BLaER1 (cell line): ENCODE data around the gene CSF3R.
"Not testable (repeated sequence)": the region's sequence is repeated elsewhere in the genome, so short reads cannot be mapped to it uniquely, and the experiment has no call there.

ENCODE experiments used
- H3K27ac ChIP-seq: shearing (Covaris generic); formaldehyde crosslinking; 2 replicates; pipeline ENCODE4 v1.8.1; 2022
- H3K27me3 ChIP-seq: shearing (Covaris generic); formaldehyde crosslinking; 2 replicates; pipeline ENCODE4 v1.8.1; 2022
- H3K36me3 ChIP-seq: shearing (Covaris generic); formaldehyde crosslinking; 2 replicates; pipeline ENCODE4 v1.8.1; 2022
- H3K4me1 ChIP-seq: shearing (Covaris generic); formaldehyde crosslinking; 2 replicates; pipeline ENCODE4 v1.8.1; 2022
- H3K4me2 ChIP-seq: shearing (Covaris generic); formaldehyde crosslinking; 2 replicates; pipeline ENCODE4 v1.8.1; 2022
- H3K4me3 ChIP-seq: shearing (Covaris generic); formaldehyde crosslinking; 2 replicates; pipeline ENCODE4 v1.8.1; 2022
- H3K9ac ChIP-seq: shearing (Covaris generic); formaldehyde crosslinking; 2 replicates; pipeline ENCODE4 v1.8.1; 2022
- H3K9me3 ChIP-seq: shearing (Covaris generic); formaldehyde crosslinking; 2 replicates; pipeline ENCODE4 v1.8.1; 2022
- H4K20me1 ChIP-seq: shearing (Covaris generic); formaldehyde crosslinking; 2 replicates; pipeline ENCODE4 v1.8.1; 2022
- Cebpa-rat ChIP-seq: shearing (Covaris generic); IDR thresholded peaks from 2 replicates; pipeline ENCODE4 v1.8.1; 2022

The CSF3R gene

GRCh38 chr1:36513676-36514473 is 31.2 kb upstream of the CSF3R start:
- Histone ChIP-seq H3K9me3 (no peaks in the 10 kb centered on the region), H3K9ac (no peak overlapping the region), H3K4me2 (no peak overlapping the region), H3K27me3 (no peaks in the 10 kb centered on the region), H3K4me3 (no peak overlapping the region), H3K36me3 (no peaks in the 10 kb centered on the region), H4K20me1 (no peaks in the 10 kb centered on the region), H3K4me1 (no peaks in the 10 kb centered on the region), H3K27ac (no peak overlapping the region)
- no peak for TF ChIP-seq Cebpa-rat

- H3K9ac ChIP-seq: no peak overlapping the region
- H3K4me3 ChIP-seq: no peak overlapping the region
- 0 out of 2 replicates have a peak, but pooled peaks cover 6% of the 10 kb centered on the region for H3K4me1 ChIP-seq
- no peak overlapping the region for H3K27ac ChIP-seq
- no peaks in the 10 kb centered on the region for H3K27me3 ChIP-seq
- no peaks in the 10 kb centered on the region for H4K20me1 ChIP-seq
- H3K4me2 ChIP-seq: no peak overlapping the region
- no peaks in the 10 kb centered on the region for H3K9me3 ChIP-seq
- no peaks in the 10 kb centered on the region for H3K36me3 ChIP-seq
- no peak for TF ChIP-seq Cebpa-rat
Observed at GRCh38 chr1:36512842-36513241, 30.1 kb upstream of the CSF3R start.

- no peaks in the 10 kb centered on the region for H3K9me3 ChIP-seq
- H3K4me2 ChIP-seq: no peak overlapping the region
- 0 out of 2 replicates have a peak, but pooled peaks cover 6% of the 10 kb centered on the region for H3K4me1 ChIP-seq
- TF ChIP-seq Cebpa-rat: no peak
- H3K27ac ChIP-seq: no peak overlapping the region
- H3K9ac ChIP-seq: no peak overlapping the region
- H3K36me3 ChIP-seq: no peaks in the 10 kb centered on the region
- H3K27me3 ChIP-seq: no peaks in the 10 kb centered on the region
- H3K4me3 ChIP-seq: no peak overlapping the region
- H4K20me1 ChIP-seq: no peaks in the 10 kb centered on the region
Observed at GRCh38 chr1:36511804-36512798, 29.4 kb upstream of the CSF3R start.

- H3K27me3 ChIP-seq, H3K36me3 ChIP-seq, H3K4me2 ChIP-seq, H3K9me3 ChIP-seq, H3K4me3 ChIP-seq, H4K20me1 ChIP-seq, H3K4me1 ChIP-seq, H3K9ac ChIP-seq, H3K27ac ChIP-seq: not testable (repeated sequence)
Observed at GRCh38 chr1:36511220-36511619, 28.5 kb upstream of the CSF3R start.

GRCh38 chr1:36510418-36510817 is 27.7 kb upstream of the CSF3R start:
- H3K27me3 ChIP-seq: no peaks in the 10 kb centered on the region
- H3K4me2 ChIP-seq: no peak overlapping the region
- H3K36me3 ChIP-seq: no peaks in the 10 kb centered on the region
- no peak overlapping the region for H3K4me3 ChIP-seq
- 0 out of 2 replicates have a peak, but pooled peaks cover 6% of the 10 kb centered on the region for H3K4me1 ChIP-seq
- no peaks in the 10 kb centered on the region for H3K9me3 ChIP-seq
- H4K20me1 ChIP-seq: no peaks in the 10 kb centered on the region
- H3K9ac ChIP-seq: no peak overlapping the region
- no peak overlapping the region for H3K27ac ChIP-seq
- TF ChIP-seq Cebpa-rat: no peak

GRCh38 chr1:36508257-36508656 is 25.5 kb upstream of the CSF3R start:
- no peak overlapping the region for H3K27ac ChIP-seq
- H3K36me3 ChIP-seq: no peaks in the 10 kb centered on the region
- no peaks in the 10 kb centered on the region for H3K9me3 ChIP-seq
- H3K4me2 ChIP-seq: no peak overlapping the region
- no peak overlapping the region for H3K9ac ChIP-seq
- H4K20me1 ChIP-seq: no peaks in the 10 kb centered on the region
- H3K4me3 ChIP-seq: no peak overlapping the region
- no peaks in the 10 kb centered on the region for H3K27me3 ChIP-seq
- TF ChIP-seq Cebpa-rat: no peak
- H3K4me1 ChIP-seq: 0 out of 2 replicates have a peak, but pooled peaks cover 6% of the 10 kb centered on the region

- Histone ChIP-seq H3K4me1 (0 out of 2 replicates have a peak, but pooled peaks cover 6% of the 10 kb centered on the region), H3K4me2 (no peak overlapping the region), H3K4me3 (no peak overlapping the region), H3K27ac (no peak overlapping the region), H3K36me3 (no peaks in the 10 kb centered on the region), H4K20me1 (no peaks in the 10 kb centered on the region), H3K9ac (no peak overlapping the region), H3K27me3 (no peaks in the 10 kb centered on the region), H3K9me3 (no peaks in the 10 kb centered on the region)
- TF ChIP-seq Cebpa-rat: no peak
Observed at GRCh38 chr1:36506276-36506920, 23.7 kb upstream of the CSF3R start.

GRCh38 chr1:36503733-36504132 is 21.0 kb upstream of the CSF3R start:
- no peaks in the 10 kb centered on the region for H3K36me3 ChIP-seq
- H3K4me2 ChIP-seq: no peak overlapping the region
- TF ChIP-seq Cebpa-rat: no peak
- no peak overlapping the region for H3K27ac ChIP-seq
- H3K4me1 ChIP-seq: 0 out of 2 replicates have a peak, but pooled peaks cover 6% of the 10 kb centered on the region
- no peaks in the 10 kb centered on the region for H3K9me3 ChIP-seq
- H3K27me3 ChIP-seq: no peaks in the 10 kb centered on the region
- H3K4me3 ChIP-seq: no peak overlapping the region
- no peak overlapping the region for H3K9ac ChIP-seq
- H4K20me1 ChIP-seq: no peaks in the 10 kb centered on the region

GRCh38 chr1:36503159-36503558 is 20.4 kb upstream of the CSF3R start:
- Histone ChIP-seq H3K9me3 (no peaks in the 10 kb centered on the region), H3K4me1 (0 out of 2 replicates have a peak, but pooled peaks cover under 1% of the 10 kb centered on the region), H3K4me3 (no peak overlapping the region), H4K20me1 (no peaks in the 10 kb centered on the region), H3K27ac (no peak overlapping the region), H3K4me2 (no peak overlapping the region), H3K9ac (no peak overlapping the region), H3K27me3 (no peaks in the 10 kb centered on the region), H3K36me3 (no peaks in the 10 kb centered on the region)
- TF ChIP-seq Cebpa-rat: no peak
